Aorta (tissue), 5 donors: ENCODE results near the gene WNT6. TPM values are rescaled to one million over a fixed set of nuclear protein-coding genes. Genes with fewer than 3 reads are reported as not detected.
A peak's percentile ranks its signal among the peaks of the same experiment; 100 is the strongest.

ENCODE experiments used
- ATAC-seq: fragments of 200-7000 bp; cut with Tn5 transposase; one replicate; pipeline ENCODE4 v1.9.1; 2022; ENCODE audit warnings: moderate library complexity; ENCODE audit not compliant: low FRiP score
- DNase-seq, 2 donors: peaks; one replicate each; pipeline ENCODE4 v3.0.0-alpha.2; 2020
- H3K27ac ChIP-seq, 2 donors: one replicate each; pipeline ENCODE4 v1.5.1; 2013; ENCODE audit warnings: low read length in 2 of 2, mild to moderate bottlenecking in 2 of 2, moderate library complexity in 2 of 2, control low read depth in 1 of 2, inconsistent platforms in 1 of 2, low read depth in 1 of 2
- H3K27me3 ChIP-seq, 2 donors: one replicate each; pipeline ENCODE4 v1.6.1; 2013; ENCODE audit warnings: control low read depth in 1 of 2, low read length in 1 of 2, mild to moderate bottlenecking in 1 of 2, moderate library complexity in 1 of 2; ENCODE audit not compliant: insufficient read depth in 2 of 2, control insufficient read depth in 1 of 2
- H3K36me3 ChIP-seq, 2 donors: one replicate each; pipeline ENCODE4 v1.6.1; 2013; ENCODE audit warnings: control low read depth in 1 of 2, low read length in 1 of 2, mild to moderate bottlenecking in 1 of 2; ENCODE audit not compliant: insufficient read depth in 2 of 2, control insufficient read depth in 1 of 2
- H3K4me1 ChIP-seq, 2 donors: one replicate each; pipeline ENCODE4 v1.6.1; 2013; ENCODE audit warnings: low read length in 2 of 2, control low read depth in 1 of 2, mild to moderate bottlenecking in 1 of 2, moderate library complexity in 1 of 2; ENCODE audit not compliant: insufficient read depth in 2 of 2, control insufficient read depth in 1 of 2
- H3K4me3 ChIP-seq, 2 donors: one replicate each; pipeline ENCODE4 v1.5.1; 2013; ENCODE audit warnings: low read length in 2 of 2, control low read depth in 1 of 2, mild to moderate bottlenecking in 1 of 2
- H3K9me3 ChIP-seq: one replicate; pipeline ENCODE4 v1.6.1; 2013; ENCODE audit warnings: mild to moderate bottlenecking, low read length; ENCODE audit not compliant: control insufficient read depth
- WGBS, 2 donors: extraction: QIAGEN DNeasy Blood & Tissue Kit; methylation state at CpG; one replicate each; pipeline ENCODE4 v1.1.7; 2013; 5-methylcytosine and 5-hydroxymethylcytosine counted together
- intact Hi-C, 2 donors: fragments of 100-400 bp; cut with DNase I; formaldehyde crosslinking; loops; one replicate each; pipeline versions ENCODE4 v1.14.2 to v1.15.0; 2022
- polyA plus RNA-seq, 2 donors: library from polyadenylated mRNA; stranded (reverse); fragments of 200-250 nt; gene quantifications; one replicate each; pipeline ENCODE4 v1.2.3, GENCODE V29; 2013
- total RNA-seq, 2 donors: library from RNA; stranded (reverse); fragmentation: NEBNext Ultra II Directional; extraction: Animal tissue kit (Norgen Biotek cat#: 25700); gene quantifications; one replicate each; pipeline ENCODE4 v1.2.1, GENCODE V29; 2021
- donor health status: healthy with polysubstance abuse.
- donor health status: Bipolar disorder and iron deficiency.
- donor health status: DM: no; HTN: no; CAD: no.
- donor health status: DM: no; HTN: no; CAD: no.
- donor health status: DM: yes; HTN: yes; CAD: no.

Gene WNT6
- total and polyA plus RNA-seq, 4 donors: 0.88 to 2.1 TPM; not detected in 2

DNA sequence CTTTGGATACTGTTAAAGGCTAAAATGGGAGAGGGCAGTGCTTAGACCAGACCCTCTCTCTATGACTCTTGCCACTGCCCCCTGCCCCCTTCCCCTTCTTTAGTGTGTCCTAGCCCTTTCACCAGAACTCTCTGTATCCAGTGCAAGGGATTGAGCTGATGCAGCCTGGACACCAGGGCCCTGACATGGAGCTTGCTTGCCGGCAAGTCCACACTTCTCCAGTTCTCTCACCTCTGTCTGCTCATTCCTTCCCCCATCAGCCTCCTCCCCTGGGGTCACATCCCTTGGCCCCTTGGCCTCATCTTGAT, 1.5 kb upstream of the WNT6 start:
- WGBS, 2 donors: 37 to 52% methylated on average over 1 of the region's 1 CpG
- intact Hi-C loops: no loop called here
- no peak for ATAC-seq
- Histone ChIP-seq H3K9me3 (no peaks in the 10 kb centered on the region), H3K27ac (no peak overlapping the region), H3K4me3 (no peak overlapping the region), H3K36me3 (no peaks in the 10 kb centered on the region), H3K4me1 (no peaks in the 10 kb centered on the region), H3K27me3 (no peaks in the 10 kb centered on the region)
- peak in 1 of 2 donors; percentile 39 for DNase-seq

DNA sequence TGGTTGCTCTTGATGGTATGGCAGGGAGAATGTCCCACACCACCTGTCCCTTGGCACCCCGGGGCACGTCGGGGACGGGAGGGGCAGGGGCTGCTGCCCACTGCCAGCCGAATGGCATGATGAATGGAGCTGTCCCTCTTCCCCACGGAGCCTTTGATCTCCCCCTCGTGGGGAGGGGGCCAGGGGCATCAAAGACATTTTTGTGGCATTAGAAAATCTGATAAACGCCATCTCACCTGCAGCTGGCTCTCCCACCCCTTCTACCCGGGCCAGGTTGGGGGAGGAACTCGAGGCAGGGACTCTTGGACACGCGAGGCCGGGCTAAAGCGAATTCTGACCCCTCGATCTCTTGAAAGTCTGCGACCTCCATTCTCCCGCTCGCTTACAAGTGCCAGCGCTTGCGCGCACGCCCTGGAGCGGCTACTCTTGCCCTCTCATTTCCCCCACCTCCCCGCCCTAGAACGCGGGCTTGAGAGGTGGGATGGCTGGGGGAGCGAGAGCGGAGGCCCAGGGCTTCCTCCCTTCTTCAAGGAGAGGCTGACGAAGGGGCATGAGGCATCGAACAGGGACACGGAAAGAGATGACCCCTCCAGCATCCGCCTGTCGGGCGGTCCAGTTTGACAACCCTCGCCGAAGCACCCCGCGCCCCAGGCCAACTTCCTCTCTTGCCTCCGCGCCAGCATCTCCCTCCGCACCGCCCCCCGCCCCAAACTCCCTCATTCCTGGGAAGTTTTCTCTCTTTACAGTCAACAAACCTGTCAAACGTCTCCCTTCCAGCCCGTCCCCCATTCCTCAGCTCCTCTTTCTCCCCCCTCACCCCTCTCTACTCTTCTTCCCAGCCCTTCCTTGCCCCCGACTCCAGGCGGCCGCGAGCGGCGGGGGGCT, 692 bp upstream of the WNT6 start:
- no peaks in the 10 kb centered on the region for H3K9me3 ChIP-seq
- WGBS, 2 donors: 6% methylated on average over 44 to 51 of the region's 51 CpGs
- H3K4me3 ChIP-seq: peak overlapping the region in 1 of 2 donors; percentile 25
- peak; percentile 50 to 74 for DNase-seq
- H3K27ac ChIP-seq: no peak overlapping the region
- no peak for ATAC-seq
- intact Hi-C loops: no loop called here
- H3K36me3 ChIP-seq: no peaks in the 10 kb centered on the region
- no peaks in the 10 kb centered on the region for H3K4me1 ChIP-seq
- no peaks in the 10 kb centered on the region for H3K27me3 ChIP-seq

DNA sequence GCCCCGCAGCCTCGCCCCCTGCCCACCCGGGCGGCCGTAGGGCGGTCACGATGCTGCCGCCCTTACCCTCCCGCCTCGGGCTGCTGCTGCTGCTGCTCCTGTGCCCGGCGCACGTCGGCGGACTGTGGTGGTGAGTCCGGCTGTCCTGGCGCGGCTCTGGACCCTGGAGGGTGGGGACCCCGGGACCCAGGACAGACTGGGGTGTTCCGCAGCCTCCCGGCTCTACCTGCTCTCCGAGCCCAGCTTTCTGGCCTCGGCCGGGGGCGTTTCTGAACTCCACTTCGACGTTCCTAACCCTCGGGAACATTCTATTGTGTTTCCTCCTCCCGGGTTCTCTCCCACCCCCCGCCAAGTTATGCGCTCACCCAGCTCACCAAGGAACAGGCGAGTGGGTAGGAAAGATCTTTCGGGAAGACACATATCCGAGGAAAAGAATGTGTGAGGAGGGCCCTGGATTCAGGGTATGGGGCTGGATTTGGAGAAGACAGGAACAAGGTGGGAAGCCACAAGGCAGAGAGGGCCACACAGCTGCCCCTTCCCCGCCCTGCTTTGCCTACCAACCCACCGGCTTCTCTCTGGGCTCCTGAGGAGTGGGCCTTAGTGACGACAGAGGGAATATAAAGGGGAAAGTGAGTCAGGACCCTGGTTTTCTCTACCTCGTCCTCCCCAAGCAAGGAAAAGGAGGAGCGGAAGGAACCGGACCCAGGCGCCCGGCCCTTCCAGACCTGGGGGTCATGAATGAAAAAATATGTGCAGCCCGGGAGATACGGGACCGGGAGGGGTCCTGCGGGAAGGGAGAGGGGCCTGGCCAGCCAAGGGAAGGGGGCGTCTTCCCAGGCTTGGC, 605 bp downstream of the WNT6 start:
- Histone ChIP-seq H3K27ac (no peak overlapping the region), H3K36me3 (no peaks in the 10 kb centered on the region), H3K4me3 (peak overlapping the region; percentile 3 to 25), H3K4me1 (no peaks in the 10 kb centered on the region), H3K9me3 (no peaks in the 10 kb centered on the region), H3K27me3 (no peaks in the 10 kb centered on the region)
- DNase-seq (peak in 1 of 2 donors; percentile 79), ATAC-seq (no peak)
- intact Hi-C loops: no loop called here
- 2% methylated on average over 40 to 47 of the region's 47 CpGs for WGBS, 2 donors

DNA sequence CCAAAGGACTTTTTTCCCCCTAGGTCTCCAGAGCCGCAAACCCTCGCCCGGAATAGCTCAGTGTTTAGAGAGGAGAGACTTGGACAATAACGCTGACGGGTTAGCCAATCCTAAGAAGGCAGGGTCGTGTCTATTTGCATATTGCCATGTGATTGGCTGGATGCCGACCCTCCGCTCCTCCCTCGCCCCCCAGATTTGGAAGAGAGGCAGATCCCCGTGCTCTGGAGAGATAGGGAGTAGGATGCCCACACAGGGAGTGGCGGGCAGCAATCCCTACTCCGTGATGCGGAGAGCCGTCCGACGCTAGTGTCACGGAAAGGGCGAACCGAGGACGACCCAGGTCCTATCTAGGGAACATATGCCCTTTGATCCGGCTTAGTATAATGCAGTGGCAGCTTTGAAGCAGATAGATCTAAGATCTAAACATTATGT, 1.4 kb downstream of the WNT6 start:
- no peaks in the 10 kb centered on the region for H3K36me3 ChIP-seq
- no peak for ATAC-seq
- H3K27me3 ChIP-seq: no peaks in the 10 kb centered on the region
- intact Hi-C loops: no loop called here
- DNase-seq: peak; percentile 46 to 75
- 9 to 11% methylated on average over 21 of the region's 21 CpGs for WGBS, 2 donors
- no peaks in the 10 kb centered on the region for H3K4me1 ChIP-seq
- no peak overlapping the region for H3K4me3 ChIP-seq
- no peak overlapping the region for H3K27ac ChIP-seq
- H3K9me3 ChIP-seq: no peaks in the 10 kb centered on the region

DNA sequence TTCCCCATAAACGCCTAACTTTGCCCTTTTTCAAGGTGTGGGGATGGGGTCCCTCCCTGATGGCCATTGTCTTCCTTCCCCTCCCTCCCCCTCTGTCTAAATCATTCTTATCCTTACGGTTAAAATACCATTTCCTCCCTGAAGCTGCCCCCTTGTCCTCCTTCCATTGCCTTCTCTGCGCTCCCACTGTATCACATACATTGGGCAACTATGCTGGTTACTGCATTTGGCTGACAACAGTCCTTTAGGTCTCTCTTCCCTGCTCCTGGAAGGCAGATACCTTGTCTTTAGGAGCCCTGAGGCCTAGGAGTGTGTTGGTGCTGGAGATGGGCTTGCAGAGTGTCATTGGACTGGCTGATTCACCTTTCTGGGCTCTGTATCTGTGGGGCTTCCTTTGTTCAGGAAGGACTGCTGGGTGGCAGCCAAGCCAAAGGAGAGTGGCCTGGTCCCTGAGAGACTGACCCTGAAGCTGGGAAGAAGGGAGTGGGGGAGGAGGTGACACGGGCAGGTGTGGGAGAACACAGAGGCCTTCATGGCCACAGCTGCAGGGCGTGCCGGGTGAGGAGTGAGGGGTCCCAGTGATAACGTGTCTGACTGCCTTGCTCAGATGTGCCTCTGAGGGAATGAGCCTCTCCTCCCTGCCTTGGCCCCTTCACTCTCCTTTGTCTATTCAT, 2.2 kb downstream of the WNT6 start:
- no peaks in the 10 kb centered on the region for H3K36me3 ChIP-seq
- DNase-seq: peak in 1 of 2 donors; percentile 37
- H3K27ac ChIP-seq: no peak overlapping the region
- 90 to 95% methylated on average over 7 of the region's 7 CpGs for WGBS, 2 donors
- H3K4me1 ChIP-seq: no peaks in the 10 kb centered on the region
- no peaks in the 10 kb centered on the region for H3K9me3 ChIP-seq
- intact Hi-C loops: no loop called here
- ATAC-seq: no peak
- H3K4me3 ChIP-seq: no peak overlapping the region
- no peaks in the 10 kb centered on the region for H3K27me3 ChIP-seq

DNA sequence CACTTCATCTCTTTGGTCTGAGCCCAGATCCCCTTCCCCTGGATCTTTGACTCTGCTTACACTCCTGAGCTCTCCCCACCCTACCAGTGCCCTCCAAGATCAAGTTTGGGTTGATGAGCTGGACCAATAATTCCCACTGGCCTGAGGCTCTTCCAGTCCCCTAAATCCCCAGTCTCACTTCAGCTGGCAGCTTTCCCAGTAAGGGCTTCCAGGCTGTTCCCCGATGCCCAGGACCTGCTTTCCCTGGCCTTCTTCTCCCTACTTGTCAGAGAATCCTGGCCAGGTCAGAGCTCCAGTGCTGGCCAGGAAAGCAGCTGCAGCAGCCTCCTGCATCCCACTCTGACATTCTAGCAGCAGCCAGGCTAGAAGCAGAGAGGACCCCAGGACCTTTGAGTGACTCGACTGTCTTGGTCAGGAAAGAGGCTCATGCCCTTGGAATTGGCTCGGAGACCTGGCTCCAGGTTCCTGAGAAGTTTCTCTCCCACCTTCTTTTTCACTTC, 3.5 kb downstream of the WNT6 start:
- Histone ChIP-seq H3K9me3 (no peaks in the 10 kb centered on the region), H3K4me3 (no peak overlapping the region), H3K27ac (no peak overlapping the region), H3K4me1 (no peaks in the 10 kb centered on the region), H3K36me3 (no peaks in the 10 kb centered on the region), H3K27me3 (no peaks in the 10 kb centered on the region)
- WGBS, 2 donors: 64 to 67% methylated on average over 3 of the region's 3 CpGs
- DNase-seq (peak in 1 of 2 donors; percentile 17), ATAC-seq (no peak)
- intact Hi-C loops: no loop called here

DNA sequence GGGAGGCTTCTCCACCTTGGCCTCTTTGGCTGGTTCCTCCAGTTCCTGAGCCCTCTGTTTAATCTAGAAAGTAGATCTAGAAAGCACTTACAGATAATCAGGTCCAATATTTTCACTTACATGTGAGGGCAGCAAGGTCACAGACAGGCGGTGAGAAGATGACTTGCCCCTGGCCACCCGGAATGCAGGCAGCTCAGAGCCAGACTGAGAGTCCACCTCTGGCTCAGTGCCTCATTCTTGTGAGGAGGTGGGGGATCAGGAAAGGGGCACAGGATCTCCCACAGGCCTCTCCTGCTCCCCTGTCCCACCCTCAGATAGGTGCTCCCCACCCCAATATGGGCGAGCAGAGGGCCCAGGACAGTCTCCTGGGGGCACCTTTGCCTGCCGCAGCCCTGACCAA, 5.8 kb downstream of the WNT6 start:
- no peak overlapping the region for H3K27ac ChIP-seq
- ATAC-seq: no peak

DNA sequence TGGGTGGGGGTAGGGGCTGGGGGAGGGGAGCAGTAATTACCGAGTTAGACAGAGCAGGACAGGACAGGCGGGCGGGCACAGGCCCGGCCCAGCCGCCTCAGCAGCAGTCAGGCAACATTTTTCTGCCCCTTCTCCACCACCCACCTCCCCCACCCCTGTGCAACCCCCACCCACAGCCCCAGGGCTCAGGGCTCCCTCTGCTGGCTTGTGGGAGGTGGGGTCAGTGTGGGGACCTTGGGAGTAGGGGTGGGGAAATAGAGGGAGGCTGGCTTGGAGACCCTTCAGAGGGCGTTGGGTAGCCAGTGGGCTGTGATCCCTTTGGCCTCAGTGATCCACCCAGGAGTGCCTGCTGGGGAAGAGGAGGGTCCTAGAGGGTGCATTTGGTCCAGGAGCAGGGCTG, 6.4 kb downstream of the WNT6 start:
- DNase-seq: peak in 1 of 2 donors; percentile 28

More for the DNA sequence above, 5.8 kb downstream of the WNT6 start:
- no peaks in the 10 kb centered on the region for H3K36me3 ChIP-seq
- WGBS, 2 donors: 88 to 98% methylated on average over 4 of the region's 4 CpGs
- H3K27me3 ChIP-seq: no peaks in the 10 kb centered on the region
- peak in 1 of 2 donors; percentile 28 for DNase-seq
- no peak overlapping the region for H3K4me3 ChIP-seq
- intact Hi-C loops: no loop called here
- H3K4me1 ChIP-seq: no peaks in the 10 kb centered on the region
- no peaks in the 10 kb centered on the region for H3K9me3 ChIP-seq

More for the DNA sequence above, 6.4 kb downstream of the WNT6 start:
- no peaks in the 10 kb centered on the region for H3K4me1 ChIP-seq
- no peak for ATAC-seq
- WGBS, 2 donors: 78 to 79% methylated on average over 4 to 6 of the region's 6 CpGs
- intact Hi-C loops: no loop called here
- no peaks in the 10 kb centered on the region for H3K9me3 ChIP-seq
- no peaks in the 10 kb centered on the region for H3K36me3 ChIP-seq
- H3K27me3 ChIP-seq: no peaks in the 10 kb centered on the region
- H3K4me3 ChIP-seq: no peak overlapping the region
- no peak overlapping the region for H3K27ac ChIP-seq
